HG02943 (cell line): Measurements from ENCODE around the gene NUBP2.

ENCODE experiments used
- ATAC-seq: cut with Tn5 transposase; IDR thresholded peaks from one replicate; pipeline ENCODE4 v1.9.1; 2021; ENCODE audit warnings: mild to moderate bottlenecking, low read depth, moderate library complexity; ENCODE audit not compliant: unreplicated experiment

Gene NUBP2

DNA sequence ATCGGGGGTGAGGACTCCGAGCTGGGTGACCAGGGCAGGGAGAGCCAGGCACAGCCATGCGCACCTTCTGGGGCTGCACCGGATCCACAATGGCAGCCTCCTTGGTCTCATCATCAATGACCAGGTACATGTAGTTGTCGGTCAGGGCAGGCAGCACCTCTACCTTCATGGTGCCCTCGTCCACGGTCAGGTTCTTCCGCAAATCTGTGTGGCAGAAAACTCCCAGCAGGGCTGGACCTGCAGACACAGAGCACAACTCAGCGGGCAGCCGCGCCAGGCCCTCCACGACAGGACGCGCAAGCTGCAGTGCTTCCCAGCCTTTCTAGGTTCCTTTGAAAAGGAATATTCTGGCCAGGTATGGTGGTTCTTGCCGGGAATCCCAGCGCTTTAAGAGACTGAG is 40.0 kb downstream of the NUBP2 start:
- ATAC-seq, result no peak

DNA sequence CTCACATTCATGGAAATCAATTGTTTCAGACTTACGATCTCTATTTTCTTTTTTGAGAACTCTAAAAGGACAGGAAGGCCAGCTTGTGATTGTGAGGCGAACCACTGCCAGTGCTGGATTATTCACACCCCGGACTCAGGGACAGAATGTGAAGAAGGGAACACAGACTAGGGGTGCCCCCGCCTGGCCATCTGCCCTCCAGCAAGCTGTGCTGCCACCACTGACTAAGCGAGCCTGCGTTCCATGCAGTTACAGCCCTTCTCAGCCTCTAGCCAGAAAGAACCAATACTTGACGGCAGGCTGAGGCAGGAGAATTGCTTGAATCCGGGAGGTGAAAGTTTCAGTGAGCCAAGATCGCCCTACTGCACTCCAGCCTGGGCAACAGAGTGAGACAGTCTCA is 41.1 kb downstream of the NUBP2 start:
- ATAC-seq, result no peak

DNA sequence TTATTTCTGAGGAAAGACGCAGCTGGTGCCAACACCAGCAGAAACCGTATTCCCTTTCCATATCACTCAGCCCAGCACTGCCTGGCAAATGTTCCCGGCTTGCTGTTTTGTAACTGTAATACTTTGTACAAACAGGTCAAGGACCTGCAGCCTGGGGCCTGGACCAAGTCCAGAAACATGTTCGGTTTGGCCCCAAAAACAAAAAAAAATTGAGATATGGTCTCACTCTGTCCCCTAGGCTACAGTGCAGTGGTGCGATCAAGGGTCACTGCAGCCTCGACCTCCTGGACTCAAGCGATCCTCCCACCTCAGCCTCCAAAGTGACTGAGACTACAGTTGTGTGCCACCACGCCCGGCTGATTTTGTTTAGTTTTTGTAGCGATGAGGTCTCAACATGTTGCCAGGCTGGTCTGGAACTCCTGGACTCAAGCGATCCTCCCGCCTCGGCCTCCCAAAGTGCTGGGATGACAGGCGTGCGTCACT is 42.7 kb downstream of the NUBP2 start:
- ATAC-seq, result no peak

DNA sequence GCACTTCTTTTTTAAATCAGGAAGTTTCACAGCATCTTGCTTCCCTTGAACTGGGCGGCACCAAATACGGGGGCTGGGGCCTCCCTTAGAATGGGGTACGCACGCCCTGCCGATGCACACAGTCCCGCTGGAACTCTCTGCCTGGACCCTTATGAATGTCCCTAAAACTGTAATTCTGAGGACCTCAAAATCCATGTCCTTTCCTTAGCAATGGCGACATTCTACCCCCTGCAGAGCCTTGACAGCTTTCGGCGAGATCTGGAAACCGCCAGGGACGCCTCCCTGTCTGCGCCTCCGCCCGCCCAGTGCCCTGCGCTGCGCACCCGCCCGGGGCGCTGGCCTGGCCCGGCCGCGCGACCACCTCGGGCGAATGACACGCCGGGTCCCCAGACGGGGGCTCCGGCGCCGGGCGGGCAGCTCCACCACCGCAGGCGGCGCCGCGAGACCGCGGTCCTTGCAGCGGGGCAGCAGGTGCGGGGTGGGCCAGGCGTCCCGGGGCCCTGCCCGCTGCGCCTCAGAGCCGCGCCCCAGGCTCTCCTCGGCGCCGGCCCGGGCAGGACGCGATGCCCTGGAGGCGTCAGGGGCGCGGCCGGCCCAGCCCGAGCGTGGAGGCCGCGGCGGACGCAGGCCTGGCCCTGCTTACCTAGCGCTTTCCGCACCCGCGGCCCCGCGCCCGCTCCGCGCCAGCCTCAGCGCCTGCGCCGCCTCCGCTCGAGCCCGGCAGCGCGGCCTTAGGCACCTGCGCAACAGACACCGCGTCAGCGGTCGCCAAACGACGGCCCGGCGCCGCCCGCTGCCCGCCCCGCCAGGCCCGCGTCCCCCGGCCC is 43.3 kb downstream of the NUBP2 start:
- ATAC-seq, result peak; percentile 39

DNA sequence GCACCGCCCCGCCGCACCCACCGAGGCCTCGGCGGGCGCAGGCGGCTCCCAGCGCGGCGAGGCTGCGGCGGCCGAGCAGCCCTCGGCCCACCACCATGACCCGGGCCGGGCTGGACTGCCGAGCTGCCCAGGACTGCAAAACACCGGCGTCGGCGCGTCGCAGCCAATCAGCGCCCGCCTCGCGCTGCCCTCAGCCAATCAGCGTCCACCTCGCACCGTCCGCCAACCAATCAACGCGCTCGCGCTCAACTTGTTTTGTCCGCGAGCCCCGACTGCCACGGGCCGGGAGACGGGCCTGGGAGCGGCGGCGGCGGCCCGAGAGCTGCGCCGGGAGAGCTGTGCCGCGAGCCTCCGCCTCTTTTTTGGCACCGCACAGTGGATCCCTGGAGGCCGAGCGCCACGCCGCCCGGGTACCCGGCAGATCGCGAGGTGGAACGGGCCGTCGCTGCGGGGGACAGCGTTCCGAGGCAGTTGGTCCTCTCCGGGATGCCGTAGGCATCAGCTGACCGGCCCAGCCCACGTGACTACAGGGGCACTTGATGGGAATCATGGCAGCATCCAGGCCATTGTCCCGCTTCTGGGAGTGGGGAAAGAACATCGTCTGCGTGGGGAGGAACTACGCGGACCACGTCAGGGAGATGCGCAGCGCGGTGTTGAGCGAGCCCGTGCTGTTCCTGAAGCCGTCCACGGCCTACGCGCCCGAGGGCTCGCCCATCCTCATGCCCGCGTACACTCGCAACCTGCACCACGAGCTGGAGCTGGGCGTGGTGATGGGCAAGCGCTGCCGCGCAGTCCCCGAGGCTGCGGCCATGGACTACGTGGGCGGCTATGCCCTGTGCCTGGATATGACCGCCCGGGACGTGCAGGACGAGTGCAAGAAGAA is 44.2 kb downstream of the NUBP2 start, which contains the start of the genes FAHD1 and HAGH:
FAHD1 (plus strand) TSS at position 516 of the 883 bp plus-strand sequence; CDS start at position 549, 33 bp downstream.
HAGH (minus strand) TSS at position 135 of the 883 bp plus-strand sequence; CDS start at position 97, 38 bp downstream.
- peak; percentile 80 for ATAC-seq

DNA sequence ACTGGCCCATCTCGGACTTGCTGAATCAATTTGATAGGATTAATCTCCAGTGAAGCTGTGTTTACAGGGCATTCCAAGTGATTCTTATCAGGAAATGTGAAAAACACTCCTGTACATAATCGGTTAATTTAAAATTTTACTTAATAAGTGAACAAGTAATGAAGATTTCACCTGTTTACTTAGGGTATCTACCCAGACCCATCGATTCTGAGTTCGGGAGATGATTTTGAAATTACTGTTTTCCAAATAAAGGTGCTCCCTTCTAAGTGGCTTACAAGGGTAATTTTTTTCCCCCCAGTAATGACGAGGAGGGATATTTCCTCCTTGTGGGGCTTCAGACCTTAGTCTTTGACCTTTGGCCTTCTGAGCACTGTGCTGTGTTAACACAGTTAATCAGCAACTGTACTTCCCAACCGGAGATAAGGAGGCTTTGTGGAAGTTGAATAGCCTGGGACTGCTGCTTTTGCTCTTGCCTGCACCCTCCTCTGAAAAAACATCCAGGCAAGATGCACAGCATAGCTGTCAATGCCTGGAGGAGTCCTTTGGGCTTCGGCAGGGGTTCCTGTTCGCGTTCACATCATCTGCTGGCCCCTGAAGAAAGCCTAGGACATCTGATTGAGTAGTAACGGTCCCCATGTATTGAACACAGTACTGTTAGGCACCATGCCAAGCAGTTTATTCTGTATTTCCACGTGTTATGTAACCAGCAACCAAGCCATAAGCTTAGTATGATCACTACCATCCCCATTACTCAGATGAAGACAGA is 46.1 kb downstream of the NUBP2 start:
- ATAC-seq, result no peak

DNA sequence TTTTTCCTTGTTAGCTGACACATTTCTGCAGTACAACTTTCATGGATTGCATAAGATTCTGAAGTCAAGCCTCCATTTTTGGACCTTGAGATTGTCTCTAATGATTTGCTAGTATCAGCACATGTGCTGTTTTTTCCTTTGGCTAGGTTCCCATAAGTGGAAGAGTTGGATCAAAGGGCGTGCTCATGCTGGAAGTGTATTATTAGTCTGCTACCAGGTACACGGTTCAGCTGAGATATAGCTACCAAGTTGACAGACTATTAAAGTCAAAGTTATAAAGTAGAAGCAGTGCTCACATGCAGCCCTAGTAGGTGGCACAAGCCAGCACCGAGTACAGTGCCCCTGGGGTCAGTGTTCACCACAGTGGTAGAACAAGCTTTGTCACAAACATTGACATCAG is 47.5 kb downstream of the NUBP2 start:
- ATAC-seq, result no peak

DNA sequence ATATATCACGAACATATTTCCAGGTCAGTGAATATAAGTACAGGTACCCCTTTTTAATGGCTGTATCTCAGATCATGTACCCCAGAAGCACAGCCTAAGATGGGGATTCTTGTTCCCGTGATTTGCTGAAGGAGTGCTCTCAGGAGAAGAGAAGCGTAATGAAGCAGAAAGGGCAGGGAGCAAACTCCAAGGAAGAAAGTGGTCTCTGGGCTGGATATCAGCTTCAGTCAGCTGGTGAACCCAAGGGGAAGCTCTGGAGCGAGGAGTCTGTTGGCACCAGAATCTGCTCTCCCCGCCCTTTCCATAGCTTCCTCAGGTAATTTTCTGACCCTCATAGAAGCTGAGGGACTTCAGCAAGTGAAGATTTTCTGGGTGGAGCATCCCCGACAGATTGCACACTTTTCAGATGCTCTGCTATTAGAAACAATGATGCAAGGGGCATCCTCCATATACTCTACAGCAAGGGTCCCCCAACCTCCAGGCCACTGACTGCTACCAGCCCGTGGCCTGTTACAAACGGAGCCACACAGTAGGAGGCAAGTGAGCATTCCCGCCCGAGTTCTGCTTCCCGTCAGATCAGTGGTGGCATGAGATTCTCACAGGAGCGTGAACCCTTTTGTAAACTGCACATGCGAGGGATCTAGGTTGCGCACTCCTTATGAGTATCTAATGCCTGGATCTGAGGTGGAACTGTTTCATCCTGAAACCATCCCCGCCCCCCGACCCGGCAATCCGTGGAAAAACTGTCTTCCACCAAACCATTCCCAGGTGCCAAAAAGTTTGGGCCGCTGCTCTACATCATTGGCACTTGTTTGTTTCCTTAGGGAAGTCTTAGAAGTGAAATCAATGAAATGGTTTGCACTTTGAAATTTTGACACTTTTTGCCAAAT is 48.7 kb downstream of the NUBP2 start:
- ATAC-seq, result no peak

DNA sequence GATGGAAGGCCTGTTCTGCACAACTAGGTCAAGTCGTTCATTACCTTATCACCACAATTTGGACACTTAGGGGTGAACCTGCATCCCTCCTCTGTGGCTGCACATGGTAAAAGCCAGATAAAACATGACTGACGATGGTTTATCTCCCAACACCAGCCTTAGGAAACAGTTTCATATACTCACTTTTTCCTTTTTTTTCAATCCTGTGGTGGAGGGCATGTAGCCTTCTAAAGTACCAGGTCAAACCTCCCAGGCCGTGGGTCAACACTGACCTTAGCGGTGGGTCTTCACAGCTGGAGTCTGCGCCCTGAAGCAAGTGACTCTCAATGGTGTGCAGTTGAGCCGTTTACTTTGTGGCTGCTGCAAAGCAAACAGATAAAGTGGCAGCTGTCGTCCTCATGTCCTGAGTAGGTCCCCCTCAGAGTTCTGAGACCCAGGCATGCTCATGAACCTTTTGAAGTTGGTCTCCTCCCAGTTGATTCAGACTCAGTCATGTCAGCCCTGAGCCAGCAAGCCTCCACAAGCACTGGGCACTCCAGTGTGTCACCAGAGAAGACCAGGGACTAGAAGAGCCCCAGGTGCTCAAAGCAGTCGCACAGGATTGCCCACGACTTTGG is 50.2 kb downstream of the NUBP2 start:
- no peak for ATAC-seq

DNA sequence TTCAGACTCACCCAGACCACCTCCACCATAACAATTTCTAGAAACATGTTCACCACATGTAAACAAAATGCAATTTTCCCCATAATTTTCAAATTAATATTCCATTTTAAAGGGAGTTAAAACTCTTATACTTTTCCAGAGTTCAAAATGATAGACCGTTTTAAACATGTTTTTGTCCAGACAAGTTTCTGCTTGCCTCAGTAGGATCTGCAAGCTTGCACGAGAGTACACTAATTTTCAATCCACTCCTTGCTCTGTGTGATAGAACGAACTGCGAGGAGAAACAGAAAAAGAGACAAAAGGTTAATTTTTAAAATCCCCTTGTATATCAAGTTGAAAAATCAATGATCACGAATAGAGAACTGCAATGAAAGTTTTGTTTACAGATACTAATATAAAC is 51.3 kb downstream of the NUBP2 start:
- ATAC-seq, result no peak
